HG03442 (cell line): ENCODE data around the gene KCNAB1.
"Not testable (repeated sequence)": the region's sequence is repeated elsewhere in the genome, so short reads cannot be mapped to it uniquely, and the experiment has no call there.

ENCODE experiments used
- ATAC-seq: cut with Tn5 transposase; IDR thresholded peaks from one replicate; pipeline ENCODE4 v1.9.1; 2021; ENCODE audit warnings: mild to moderate bottlenecking, moderate library complexity; ENCODE audit not compliant: unreplicated experiment

The KCNAB1 gene

DNA sequence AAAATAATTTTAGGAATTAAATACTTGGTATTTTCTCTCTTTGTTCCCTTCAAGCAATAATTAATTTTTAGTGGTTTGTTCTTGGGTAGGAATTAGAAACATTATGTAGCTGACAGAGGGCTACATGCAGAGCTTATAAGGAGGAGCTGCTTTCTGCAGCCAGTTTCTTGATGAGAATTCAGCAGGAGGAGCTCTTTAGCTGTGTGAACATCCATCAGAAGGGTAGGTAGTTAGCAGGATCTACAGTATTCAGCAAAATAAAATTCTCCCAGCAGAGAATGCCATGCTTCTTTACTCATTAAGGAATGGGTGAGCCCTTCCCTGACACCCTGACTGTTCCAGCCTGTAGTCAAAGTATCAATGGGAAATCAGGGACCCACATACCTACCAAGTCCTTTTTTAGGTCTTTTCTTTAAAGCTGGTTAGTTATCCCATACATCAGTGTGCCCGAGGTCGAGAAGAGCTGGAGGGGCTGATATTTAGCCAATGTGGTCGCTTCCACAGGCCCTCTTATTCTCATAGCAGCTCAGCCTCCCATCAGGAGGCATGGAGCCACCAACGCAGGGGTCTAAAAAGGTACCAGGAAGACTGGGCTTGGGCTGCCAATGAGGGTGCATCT is 54.0 kb downstream of the KCNAB1 start:
- no peak for ATAC-seq

DNA sequence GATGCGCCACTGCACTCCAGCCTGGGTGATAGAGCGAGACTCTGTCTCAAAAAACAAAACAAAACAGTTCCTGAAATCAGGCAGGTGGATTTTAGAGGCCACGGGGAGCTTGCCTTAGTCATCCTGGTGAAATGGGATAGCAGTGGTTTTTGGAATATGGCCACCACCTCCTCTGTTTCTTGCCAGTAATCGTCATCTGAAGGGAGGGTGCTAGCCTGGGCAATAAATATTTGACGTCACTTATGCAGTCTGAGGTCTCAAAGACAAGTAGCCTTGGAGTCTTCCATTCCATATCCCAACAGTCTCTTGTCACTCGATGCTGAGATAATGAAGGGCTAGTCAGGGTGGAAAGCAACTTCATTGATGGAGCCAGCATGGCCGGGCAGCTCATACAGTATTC is 55.2 kb downstream of the KCNAB1 start:
- no peak for ATAC-seq

- ATAC-seq: no peak
These were observed 55.7 kb downstream of the KCNAB1 start for GRCh38 chr3:156176048-156176447.

- no peak for ATAC-seq
These were observed 56.3 kb downstream of the KCNAB1 start for GRCh38 chr3:156176629-156177210.

DNA sequence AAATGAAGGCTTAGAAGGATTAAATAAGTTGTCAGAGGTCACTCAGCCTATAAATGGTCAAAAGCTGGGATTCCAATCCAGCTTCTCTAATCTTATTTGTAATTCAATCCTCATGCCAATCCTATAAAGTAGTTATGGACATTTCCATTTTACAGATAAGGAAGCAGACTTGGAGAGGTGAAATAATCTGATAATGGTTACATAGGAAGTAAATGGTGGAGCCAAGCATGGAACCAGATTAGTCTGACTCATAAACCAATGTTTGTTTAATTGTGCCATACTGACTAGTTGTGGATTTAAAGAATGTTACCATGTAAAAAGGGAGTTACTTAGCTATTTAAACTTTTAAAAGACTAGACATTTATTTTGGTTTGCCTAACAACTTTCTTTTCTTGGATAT is 59.7 kb downstream of the KCNAB1 start:
- ATAC-seq: no peak

DNA sequence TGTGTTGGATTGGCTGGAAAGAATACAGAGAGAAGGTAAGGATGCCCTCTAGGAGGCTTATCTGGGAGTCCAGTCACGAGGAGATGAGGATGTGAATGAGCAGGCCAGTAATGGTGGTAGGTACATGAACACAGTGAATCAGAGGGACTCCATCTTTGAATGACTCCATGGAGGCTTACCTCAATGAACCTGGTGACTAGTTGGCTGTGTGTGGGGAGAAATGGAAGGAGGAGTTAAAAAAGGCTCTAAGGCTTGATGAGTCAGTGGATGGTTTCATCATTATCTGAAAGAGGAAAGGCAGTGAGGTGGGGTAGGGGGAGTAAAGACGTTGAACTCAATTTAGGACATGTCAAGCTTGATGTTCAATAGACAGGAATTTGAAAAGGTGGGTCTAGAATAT is 61.1 kb downstream of the KCNAB1 start:
- ATAC-seq: no peak

GRCh38 chr3:156183396-156183795 is 63.0 kb downstream of the KCNAB1 start:
- no peak for ATAC-seq

GRCh38 chr3:156184156-156184555 is 63.8 kb downstream of the KCNAB1 start:
- ATAC-seq: no peak

DNA sequence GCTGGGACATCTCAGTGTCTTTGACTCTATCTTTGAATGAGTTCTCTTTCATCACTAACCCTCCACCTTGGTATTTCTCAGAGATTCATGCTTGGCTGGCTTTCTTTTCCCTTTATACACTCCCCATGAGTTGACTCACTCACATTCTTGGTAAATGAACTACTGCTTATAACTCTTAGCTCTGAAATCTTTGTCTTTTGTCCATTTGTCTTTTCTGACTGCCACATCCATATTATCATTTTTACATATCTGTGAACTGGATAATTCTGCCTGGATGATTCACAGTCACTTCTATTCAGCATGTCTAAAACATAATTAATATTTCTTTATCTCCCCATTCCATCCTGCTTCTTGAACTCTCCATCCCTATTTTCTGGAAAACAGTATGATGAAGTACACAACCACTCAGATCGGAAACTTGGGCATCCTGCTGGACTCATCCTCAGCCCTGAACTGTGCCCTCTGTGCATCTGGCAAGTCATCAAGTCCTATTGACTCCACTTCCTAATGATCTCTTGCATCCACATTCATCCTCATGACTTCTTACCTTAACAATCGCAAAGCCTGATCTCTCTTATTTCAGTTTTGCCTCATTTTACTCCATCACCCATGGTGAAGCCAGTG is 66.9 kb downstream of the KCNAB1 start:
- no peak for ATAC-seq

DNA sequence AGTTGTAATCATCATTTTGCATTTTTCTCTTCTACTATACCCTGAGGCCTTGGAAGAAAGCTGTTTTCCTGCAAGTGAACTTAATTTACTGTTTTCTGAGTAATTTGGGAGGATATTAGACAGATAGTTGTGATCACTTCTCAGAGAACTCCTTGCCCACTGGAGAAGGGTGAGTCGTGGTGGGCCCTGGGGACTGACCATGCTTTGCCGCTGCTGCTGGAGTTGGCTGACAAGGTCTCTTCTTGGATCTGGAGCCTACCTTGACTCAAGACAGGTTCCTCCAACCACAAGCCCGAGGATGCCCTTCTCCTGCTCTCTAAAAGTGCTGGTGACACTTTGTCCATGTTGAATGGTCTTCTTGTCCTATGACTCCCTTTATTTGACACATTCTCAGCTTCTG is 68.4 kb downstream of the KCNAB1 start:
- no peak for ATAC-seq

- no peak for ATAC-seq
These were observed 69.5 kb downstream of the KCNAB1 start for GRCh38 chr3:156189927-156190326.

- not testable (repeated sequence) for ATAC-seq
These were observed 74.6 kb downstream of the KCNAB1 start for GRCh38 chr3:156194945-156195344.

- ATAC-seq: not testable (repeated sequence)
These were observed 76.8 kb downstream of the KCNAB1 start for GRCh38 chr3:156197152-156197551.

GRCh38 chr3:156201411-156202405 is 81.3 kb downstream of the KCNAB1 start:
- no peak for ATAC-seq

GRCh38 chr3:156206157-156206556 is 85.8 kb downstream of the KCNAB1 start:
- no peak for ATAC-seq

DNA sequence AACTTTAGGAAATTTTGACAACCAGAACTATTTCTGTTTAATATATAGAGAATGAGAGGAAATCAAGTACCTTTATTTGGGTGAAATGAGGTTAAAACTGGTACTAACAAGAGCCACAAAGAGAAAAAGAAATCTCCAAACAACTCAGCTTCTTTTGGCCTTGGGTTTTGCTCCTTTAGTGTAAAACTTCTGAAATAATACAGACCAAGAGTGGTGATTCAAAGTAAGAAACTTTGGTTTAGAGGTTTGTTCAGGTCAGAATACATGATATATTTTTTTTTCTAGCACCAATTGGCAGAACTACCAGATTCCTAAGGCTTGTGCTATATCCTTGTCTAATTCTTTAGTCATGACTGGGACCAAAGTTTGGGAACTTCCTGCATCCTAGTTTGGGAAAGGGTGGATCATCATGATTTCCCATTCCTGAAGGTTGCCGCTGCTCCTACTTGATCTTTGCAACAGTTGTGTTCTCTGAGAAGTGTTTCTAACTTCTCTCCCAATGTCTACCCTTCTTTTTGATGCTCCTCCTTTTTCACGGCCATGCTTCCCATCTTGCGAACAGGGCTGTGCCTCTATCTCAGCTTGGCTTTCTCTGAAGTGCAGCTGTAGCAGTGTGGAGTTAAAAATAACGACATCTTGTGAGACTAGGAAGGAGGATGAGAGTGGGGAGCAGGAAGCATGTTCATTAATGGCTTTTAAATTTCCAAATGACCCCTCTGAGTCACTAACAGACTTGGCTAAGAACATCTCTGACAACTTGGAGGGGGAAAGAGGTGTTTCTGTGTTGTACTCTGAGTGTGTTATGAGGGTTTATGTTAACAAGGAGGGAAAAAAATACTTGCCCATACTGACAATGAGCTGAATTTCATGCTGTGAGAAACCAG is 87.7 kb downstream of the KCNAB1 start:
- ATAC-seq: no peak

GRCh38 chr3:156209631-156210335 is 89.4 kb downstream of the KCNAB1 start:
- ATAC-seq: no peak

GRCh38 chr3:156211583-156211982 is 91.2 kb downstream of the KCNAB1 start:
- no peak for ATAC-seq

DNA sequence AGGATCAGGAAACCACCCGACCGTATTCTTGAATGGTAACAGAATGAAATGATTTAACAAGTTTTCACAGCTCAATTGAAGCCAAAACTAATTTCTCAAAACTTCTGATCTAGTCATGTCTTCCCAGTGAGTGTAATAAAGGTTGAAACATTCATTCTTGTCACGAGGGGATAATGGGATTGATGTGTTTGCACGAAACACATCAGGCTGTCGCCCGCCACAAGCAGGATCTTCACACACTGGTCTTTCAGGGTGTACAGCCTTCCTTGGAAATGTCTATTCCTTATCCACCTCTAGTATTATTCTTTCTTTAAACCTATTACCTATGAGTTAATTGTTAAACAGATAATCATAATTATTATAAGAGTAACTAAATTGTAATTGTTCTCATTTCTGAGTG is 94.3 kb downstream of the KCNAB1 start:
- ATAC-seq: no peak

DNA sequence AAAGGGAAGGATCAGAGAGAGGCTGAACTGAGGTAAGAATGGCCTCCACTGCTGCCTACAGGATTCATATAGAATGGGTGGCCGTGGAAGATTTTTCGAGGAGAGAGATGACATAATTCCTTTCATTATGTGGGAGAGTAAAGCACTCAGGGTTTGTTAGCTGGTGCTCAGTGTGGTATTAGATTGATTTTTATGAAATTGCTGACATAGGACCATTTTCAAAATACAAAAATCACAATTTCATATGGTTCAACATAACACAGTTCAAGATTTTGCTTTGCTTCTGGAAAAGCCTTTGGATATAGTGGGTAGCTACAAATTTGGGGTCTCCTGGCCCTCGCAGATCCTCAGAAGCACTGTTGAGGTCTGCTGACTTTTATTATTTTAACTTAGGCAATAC is 95.4 kb downstream of the KCNAB1 start:
- no peak for ATAC-seq
